GM19455 (cell line): ENCODE measurements around the gene ASTN2.
"Not testable (repeated sequence)": the region's sequence is repeated elsewhere in the genome, so short reads cannot be mapped to it uniquely, and the experiment has no call there.

ENCODE experiments used
- ATAC-seq: cut with Tn5 transposase; IDR thresholded peaks from one replicate; pipeline ENCODE4 v1.9.1; 2021; ENCODE audit not compliant: unreplicated experiment

Gene ASTN2

GRCh38 chr9:117081641-117082317 is 333.1 kb downstream of the ASTN2 start:
- no peak for ATAC-seq

- no peak for ATAC-seq
Measured at GRCh38 chr9:117080765-117081390, 334.0 kb downstream of the ASTN2 start.

GRCh38 chr9:117076571-117077290 is 338.1 kb downstream of the ASTN2 start:
- ATAC-seq, result no peak

DNA sequence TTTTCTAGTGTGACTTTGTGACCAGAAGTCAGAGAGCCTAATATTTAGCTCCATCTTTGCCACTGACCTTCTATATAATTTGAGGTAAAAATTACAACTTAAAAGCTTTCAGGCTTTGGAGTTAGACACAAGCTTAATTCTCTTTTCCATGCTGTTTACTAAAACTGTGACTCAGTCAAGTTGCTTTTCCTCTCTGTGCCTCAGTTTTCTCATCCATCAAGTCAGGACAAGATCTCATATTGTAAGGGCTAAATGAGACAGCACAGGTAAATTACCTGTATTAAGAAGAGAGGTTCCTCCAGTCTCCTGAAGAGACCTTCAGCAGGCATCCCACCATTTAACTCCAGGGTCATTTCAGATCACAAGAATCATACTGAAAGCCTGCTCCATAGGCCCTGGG is 339.2 kb downstream of the ASTN2 start:
- ATAC-seq, result no peak

DNA sequence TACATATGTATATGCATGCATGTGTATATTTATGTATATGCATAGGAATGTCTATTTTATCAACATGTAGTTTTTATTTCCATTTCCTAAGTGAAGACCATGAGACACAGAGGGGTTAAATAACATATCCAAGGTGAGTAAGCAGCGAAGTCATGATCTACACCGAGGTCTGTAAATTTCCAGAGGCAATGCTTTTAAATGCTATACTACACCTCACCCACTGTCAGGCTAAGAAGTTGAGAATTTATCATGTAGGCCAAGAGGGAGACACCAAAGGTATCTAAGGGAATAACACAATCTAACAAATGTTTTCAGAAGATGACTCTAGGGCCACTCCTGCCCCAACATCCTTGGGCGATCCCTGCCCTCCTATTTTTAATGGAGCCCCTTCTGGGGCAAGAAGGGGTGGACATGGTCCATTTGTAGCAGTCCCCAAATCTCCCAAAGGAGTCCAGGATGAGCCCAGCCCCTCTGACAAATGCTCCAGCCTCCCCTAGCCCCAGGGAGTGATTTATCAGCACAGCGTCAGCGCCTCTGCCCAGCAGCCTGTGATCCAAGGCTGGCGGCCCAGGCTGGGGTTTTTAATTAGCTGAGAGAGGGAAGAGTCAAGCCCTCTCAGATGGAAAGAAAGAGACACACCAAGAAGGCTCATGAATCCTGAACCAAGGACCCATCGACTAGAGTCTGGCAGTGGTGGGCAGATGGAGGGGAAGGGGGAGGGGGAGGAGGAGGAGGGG is 339.9 kb downstream of the ASTN2 start:
- ATAC-seq, result no peak

- no peak for ATAC-seq
Measured at GRCh38 chr9:117074342-117074662, 340.6 kb downstream of the ASTN2 start.

- ATAC-seq, result no peak
Measured at GRCh38 chr9:117073539-117074341, 341.1 kb downstream of the ASTN2 start.

DNA sequence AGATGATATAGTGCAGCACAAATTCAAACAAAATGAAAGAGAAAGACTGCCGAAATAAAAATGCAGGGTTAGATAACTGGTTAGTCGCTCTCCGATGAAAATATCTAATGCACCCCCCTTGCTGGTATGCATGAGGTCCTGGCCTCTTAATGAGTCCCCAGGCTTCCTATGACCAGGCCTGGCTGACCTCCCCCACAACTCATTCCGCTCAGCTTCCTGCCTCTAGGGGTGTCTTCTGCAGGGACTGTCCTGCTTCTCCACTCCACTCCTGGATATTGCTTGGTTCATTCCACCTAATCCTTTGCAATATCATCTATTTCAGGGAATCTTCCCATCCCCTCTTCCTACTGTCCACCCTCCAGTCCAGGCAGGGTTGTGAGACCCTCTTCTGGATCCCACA is 341.8 kb downstream of the ASTN2 start:
- no peak for ATAC-seq

DNA sequence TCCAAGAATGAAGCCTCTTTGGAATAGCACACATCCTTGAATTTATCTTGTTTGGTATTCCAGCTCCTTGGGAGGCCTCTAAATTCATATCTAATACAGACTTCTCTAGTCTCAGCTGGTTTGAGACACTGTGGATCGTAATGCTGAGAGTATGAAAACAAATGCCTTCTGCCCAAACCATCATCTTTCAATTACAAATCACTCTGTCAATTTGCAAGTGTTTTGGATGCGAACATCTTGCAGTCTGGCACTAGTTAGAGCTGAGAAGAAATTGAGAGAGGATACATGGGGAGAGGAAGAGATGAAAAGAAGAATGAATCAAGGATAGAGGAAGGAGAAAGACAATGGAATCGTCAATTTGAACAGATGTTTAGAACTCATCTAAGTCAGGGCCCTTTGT is 342.6 kb downstream of the ASTN2 start:
- ATAC-seq, result no peak

GRCh38 chr9:117071673-117072207 is 343.1 kb downstream of the ASTN2 start:
- ATAC-seq, result not testable (repeated sequence)

GRCh38 chr9:117063721-117064471 is 351.0 kb downstream of the ASTN2 start:
- ATAC-seq, result no peak

- ATAC-seq, result no peak
Measured at GRCh38 chr9:117060963-117061362, 353.9 kb downstream of the ASTN2 start.

- ATAC-seq, result no peak
Measured at GRCh38 chr9:117050007-117050406, 364.9 kb downstream of the ASTN2 start.

- ATAC-seq, result peak; percentile 82
Measured at GRCh38 chr9:117046666-117047327, 368.1 kb downstream of the ASTN2 start.

DNA sequence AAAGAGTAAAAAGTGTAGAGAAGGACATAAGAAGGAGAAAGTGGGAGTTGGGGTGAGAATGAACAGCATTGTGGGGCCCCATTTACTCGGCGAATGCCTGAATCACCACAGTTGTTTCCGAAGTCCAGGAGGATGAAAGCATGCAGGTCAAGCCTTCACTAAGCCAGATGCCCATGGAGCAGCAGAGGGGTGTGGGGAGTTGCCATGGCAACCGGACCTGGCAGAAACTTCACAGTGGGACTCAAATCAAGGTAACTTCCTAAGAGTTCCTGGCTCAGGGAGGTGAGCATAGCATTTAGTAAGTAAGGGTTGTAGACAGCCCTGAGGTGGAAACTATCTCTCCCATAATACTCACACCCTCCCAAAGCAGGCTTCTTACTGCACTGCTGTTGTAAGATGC is 370.6 kb downstream of the ASTN2 start:
- no peak for ATAC-seq

GRCh38 chr9:117043159-117043558 is 371.7 kb downstream of the ASTN2 start:
- no peak for ATAC-seq

GRCh38 chr9:117035546-117035945 is 379.3 kb downstream of the ASTN2 start:
- no peak for ATAC-seq

DNA sequence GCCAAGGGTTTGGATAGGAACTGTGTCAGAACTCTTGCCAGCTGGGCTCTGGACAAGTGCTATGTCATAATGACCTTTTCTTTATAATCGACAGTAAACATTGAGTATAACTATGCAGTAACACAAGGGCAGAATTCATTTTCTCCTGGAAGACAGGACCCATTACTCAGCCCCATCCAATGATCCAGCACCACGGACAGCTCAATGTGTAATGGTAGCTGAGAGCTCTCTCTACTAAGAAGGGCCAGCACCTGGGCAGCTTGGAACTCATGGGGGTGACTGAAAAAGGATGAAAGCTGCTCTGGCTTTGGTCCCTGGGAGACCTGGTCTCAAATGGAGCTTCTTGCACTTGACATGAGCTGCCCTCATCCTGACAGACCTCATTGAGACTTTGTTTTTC is 380.0 kb downstream of the ASTN2 start:
- no peak for ATAC-seq

DNA sequence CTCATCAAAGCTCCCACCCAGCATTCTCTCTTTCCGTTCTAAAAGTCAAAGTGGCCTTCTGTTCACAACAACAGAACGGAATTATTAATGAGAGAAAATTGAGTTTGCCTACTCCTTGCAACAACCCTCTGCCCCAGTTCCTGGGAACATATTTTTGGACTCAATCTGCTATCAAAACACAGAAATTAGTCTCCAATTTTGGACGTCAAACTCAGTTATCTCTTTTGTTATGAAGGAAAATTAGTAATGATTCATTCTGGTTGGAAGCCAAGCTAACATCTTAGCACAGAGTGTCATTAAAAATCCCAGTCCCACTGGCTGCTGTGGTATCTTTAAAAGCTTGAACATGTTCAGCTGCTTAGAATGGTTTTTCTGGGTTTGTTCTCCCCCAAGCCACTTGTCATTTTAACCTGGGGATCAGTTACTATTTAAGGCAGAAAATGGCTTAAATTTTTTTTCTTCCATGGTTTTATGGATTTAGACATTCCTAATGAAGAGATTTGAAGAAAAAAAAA is 384.5 kb downstream of the ASTN2 start:
- no peak for ATAC-seq
